AG08395 (cell line): Measurements from ENCODE around the gene PTPN4.

Experiments
- DNase-seq: peaks from one replicate; pipeline ENCODE4 v3.0.0; 2012; ENCODE audit warnings: mixed read lengths, low spot score

PTPN4 gene

GRCh38 chr2:119731983-119732382 is 27.7 kb upstream of the PTPN4 start:
- DNase-seq: no peak

- no peak for DNase-seq
These were observed 27.0 kb upstream of the PTPN4 start for GRCh38 chr2:119732601-119733164.

- no peak for DNase-seq
These were observed 25.7 kb upstream of the PTPN4 start for GRCh38 chr2:119734047-119734446.

- no peak for DNase-seq
These were observed 24.2 kb upstream of the PTPN4 start for GRCh38 chr2:119735565-119735964.

- no peak for DNase-seq
These were observed 23.7 kb upstream of the PTPN4 start for GRCh38 chr2:119736021-119736420.

- DNase-seq: no peak
These were observed 20.0 kb upstream of the PTPN4 start for GRCh38 chr2:119739580-119740255.

GRCh38 chr2:119741001-119741400 is 18.7 kb upstream of the PTPN4 start:
- no peak for DNase-seq

GRCh38 chr2:119741868-119742267 is 17.9 kb upstream of the PTPN4 start:
- no peak for DNase-seq

- DNase-seq: no peak
These were observed 15.3 kb upstream of the PTPN4 start for GRCh38 chr2:119744335-119744939.

GRCh38 chr2:119745566-119745965 is 14.2 kb upstream of the PTPN4 start:
- no peak for DNase-seq

GRCh38 chr2:119746836-119747686 is 12.7 kb upstream of the PTPN4 start:
- peak; percentile 73 for DNase-seq

- no peak for DNase-seq
These were observed 11.6 kb upstream of the PTPN4 start for GRCh38 chr2:119748135-119748534.

- DNase-seq: no peak
These were observed 10.2 kb upstream of the PTPN4 start for GRCh38 chr2:119749477-119750012.

- no peak for DNase-seq
These were observed 8.0 kb upstream of the PTPN4 start for GRCh38 chr2:119751706-119752105.

GRCh38 chr2:119753041-119753929 is 6.4 kb upstream of the PTPN4 start:
- DNase-seq: peak; percentile 53

- DNase-seq: no peak
These were observed 5.8 kb upstream of the PTPN4 start for GRCh38 chr2:119753930-119754321.

GRCh38 chr2:119755906-119756305 is 3.8 kb upstream of the PTPN4 start:
- DNase-seq: no peak

- peak; percentile 74 for DNase-seq
These were observed 2.9 kb upstream of the PTPN4 start for GRCh38 chr2:119756837-119757236.

GRCh38 chr2:119758881-119759450 is 756 bp upstream of the PTPN4 start:
- no peak for DNase-seq

- DNase-seq: no peak
These were observed 674 bp downstream of the PTPN4 start for GRCh38 chr2:119760237-119760955.

GRCh38 chr2:119760956-119761275 is 1.2 kb downstream of the PTPN4 start:
- DNase-seq: peak; percentile 10
